SK-N-SH (cell line): ENCODE data around the gene SV2B. TPM values are rescaled to one million over a fixed set of nuclear protein-coding genes. Genes with fewer than 3 reads are reported as not detected.

ENCODE experiments used
- CTCF ChIA-PET: fragments of 300-600, 350-600 bp; formaldehyde crosslinking; extraction: SDS; loops from one replicate; lab custom pipeline; 2021; lab: Yijun Ruan, JAX
- POLR2A ChIA-PET: fragments of 350-600 bp; sonication (Branson Sonifier 250); formaldehyde crosslinking; extraction: SDS; loops from one replicate; lab custom pipeline; 2020; ENCODE audit warnings: antibody characterized with exemption, inconsistent platforms; lab: Yijun Ruan, JAX
- DNase-seq: peaks from one replicate; pipeline ENCODE4 v3.0.0; 2012
- H2AFZ ChIP-seq: fragments of 200-600 bp; sonication (generic); 2 replicates; pipeline ENCODE4 v1.8.1; 2016; ENCODE audit warnings: antibody characterized with exemption, mild to moderate bottlenecking, low read depth
- H3F3A ChIP-seq: fragments of 200-600 bp; sonication (generic); replicated peaks from 2 replicates; pipeline ENCODE3; 2016; ENCODE audit warnings: antibody characterized with exemption, mild to moderate bottlenecking; ENCODE audit not compliant: insufficient read depth
- H3K27ac ChIP-seq, 2 experiments: fragments of 200-500 bp in 1 of 2; fragments of 200-600 bp in 1 of 2; sonication (Bioruptor generic) in 1 of 2; sonication (generic), shearing (Covaris generic) in 1 of 2; 2 replicates each; pipeline versions ENCODE4 v1.5.1 to v1.6.1; 2014 to 2016; ENCODE audit warnings: low read depth in 2 of 2, inconsistent platforms in 1 of 2, low read length in 1 of 2, mild to moderate bottlenecking in 1 of 2, mixed read lengths in 1 of 2
- H3K27me3 ChIP-seq: fragments of 200-600 bp; sonication (generic), shearing (Covaris generic); 2 replicates; pipeline ENCODE4 v1.6.1; 2016; ENCODE audit warnings: mixed run types; ENCODE audit not compliant: insufficient read depth
- H3K36me3 ChIP-seq, 2 experiments: fragments of 200-500 bp in 1 of 2; fragments of 200-600 bp in 1 of 2; sonication (Bioruptor generic) in 1 of 2; sonication (generic) in 1 of 2; replicated peaks in 1 of 2; 2 replicates each; pipeline versions ENCODE3 to v1.5.1; 2014 to 2016; ENCODE audit warnings: low read length in 1 of 2, mild to moderate bottlenecking in 1 of 2; ENCODE audit not compliant: insufficient read depth in 2 of 2, control insufficient read depth in 1 of 2
- H3K4me1 ChIP-seq, 2 experiments: fragments of 200-500 bp in 1 of 2; fragments of 200-600 bp in 1 of 2; sonication (Bioruptor generic) in 1 of 2; sonication (generic), shearing (Covaris generic) in 1 of 2; 2 replicates each; pipeline versions ENCODE4 v1.5.1 to v1.6.1; 2014 to 2016; ENCODE audit warnings: low read depth in 1 of 2, low read length in 1 of 2, mixed run types in 1 of 2; ENCODE audit not compliant: insufficient read depth in 2 of 2, control insufficient read depth in 1 of 2
- H3K4me2 ChIP-seq: fragments of 200-600 bp; sonication (generic), shearing (Covaris generic); 2 replicates; pipeline ENCODE4 v1.6.1; 2017; ENCODE audit warnings: mixed run types
- H3K4me3 ChIP-seq, 2 experiments: fragments of 200-500 bp in 1 of 2; fragments of 200-600 bp in 1 of 2; sonication (Bioruptor generic) in 1 of 2; sonication (generic), shearing (Covaris generic) in 1 of 2; 2 replicates each; pipeline versions ENCODE4 v1.5.1 to v1.8.1; 2014 to 2016; ENCODE audit warnings: low read depth in 2 of 2, inconsistent platforms in 1 of 2, low read length in 1 of 2, mild to moderate bottlenecking in 1 of 2, mixed read lengths in 1 of 2, moderate library complexity in 1 of 2
- H3K79me2 ChIP-seq: fragments of 200-600 bp; sonication (generic); 2 replicates; pipeline ENCODE4 v1.8.1; 2017; ENCODE audit warnings: mild to moderate bottlenecking; ENCODE audit not compliant: insufficient read depth
- H3K9ac ChIP-seq: fragments of 200-600 bp; sonication (generic); 2 replicates; pipeline ENCODE4 v1.6.1; 2017; ENCODE audit warnings: mixed run types
- H3K9me2 ChIP-seq: fragments of 200-600 bp; sonication (generic); 2 replicates; pipeline ENCODE4 v1.6.1; 2017; ENCODE audit warnings: mixed run types
- H3K9me3 ChIP-seq: fragments of 200-600 bp; sonication (generic); 2 replicates; pipeline ENCODE4 v1.6.1; 2017; ENCODE audit warnings: mixed run types, mild to moderate bottlenecking, moderate library complexity
- H4K20me1 ChIP-seq: fragments of 200-600 bp; sonication (generic); 2 replicates; pipeline ENCODE4 v1.6.1; 2017; ENCODE audit warnings: mild to moderate bottlenecking, mixed run types; ENCODE audit not compliant: insufficient read depth
- CHD2 ChIP-seq: fragments of 150-350 bp; IDR thresholded peaks from 2 replicates; pipeline ENCODE4 v1.6.1; 2018; ENCODE audit warnings: low read length; ENCODE audit not compliant: partially characterized antibody
- ELF1 ChIP-seq: IDR thresholded peaks from 2 replicates; pipeline ENCODE4 v1.4.0; 2012
- EP300 ChIP-seq, 2 experiments: IDR thresholded peaks; 2 replicates each; pipeline versions ENCODE4 v1.4.0 to v1.6.1; 2012; ENCODE audit warnings: borderline replicate concordance in 1 of 2, low read depth in 1 of 2, low read length in 1 of 2
- FOSL2 ChIP-seq: IDR thresholded peaks from 2 replicates; pipeline ENCODE4 v1.4.0; 2012; ENCODE audit warnings: low read depth, mild to moderate bottlenecking, moderate library complexity, borderline replicate concordance
- FOXJ3 ChIP-seq: sonication (generic); formaldehyde crosslinking; IDR thresholded peaks from 2 replicates; pipeline ENCODE4 v1.5.1; 2020; ENCODE audit warnings: mild to moderate bottlenecking, missing genetic modification reagents
- GATA2 ChIP-seq: sonication (generic); formaldehyde crosslinking; IDR thresholded peaks from 2 replicates; pipeline ENCODE4 v1.5.0; 2020; ENCODE audit warnings: mild to moderate bottlenecking, missing genetic modification reagents
- MEF2A ChIP-seq: IDR thresholded peaks from 2 replicates; pipeline ENCODE4 v1.4.0; 2012; ENCODE audit warnings: low read depth, borderline replicate concordance
- TCF12 ChIP-seq: IDR thresholded peaks from 2 replicates; pipeline ENCODE4 v1.4.0; 2012
- YY1 ChIP-seq: IDR thresholded peaks from 2 replicates; pipeline ENCODE4 v1.4.0; 2012; ENCODE audit warnings: low read depth, mild to moderate bottlenecking
- WGBS: methylation state at CpG from one replicate; pipeline ENCODE4 v1.1.6; 2017; ENCODE audit warnings: low lambda C conversion rate; 5-methylcytosine and 5-hydroxymethylcytosine counted together
- polyA plus RNA-seq, 3 experiments: library from polyadenylated mRNA; depleted of rRNA; stranded (reverse); fragments of >200 nt; gene quantifications; 2 replicates each; pipeline ENCODE4 v1.2.3, GENCODE V29; 2012
- TF ChIP-seq, protein P1 (sequence below): fragments of 200-600 bp; sonication (generic); IDR thresholded peaks from 2 replicates; pipeline ENCODE4 v1.6.1; 2017; ENCODE audit warnings: antibody characterized with exemption, mild to moderate bottlenecking, moderate library complexity
- TF ChIP-seq, protein P2 (sequence below): IDR thresholded peaks from 2 replicates; pipeline ENCODE4 v1.6.1; 2012; ENCODE audit warnings: mild to moderate bottlenecking, low read depth, low read length, moderate library complexity
- TF ChIP-seq, protein P3 (sequence below): IDR thresholded peaks from 2 replicates; pipeline ENCODE4 v1.4.0; 2012; ENCODE audit warnings: low read depth

The SV2B gene
- polyA plus RNA-seq, 1 of the 3 experiments (the other 2 are of a cell fraction): not detected

GRCh38 chr15:91320101-91320500, 220.0 kb downstream of the SV2B start (continued):
- TF ChIP-seq ELF1: no peak
- no peak for TF ChIP-seq FOXJ3 (CRISPR knock-in tag)
- no peak for TF ChIP-seq MEF2A
- TF ChIP-seq, protein P1, sequence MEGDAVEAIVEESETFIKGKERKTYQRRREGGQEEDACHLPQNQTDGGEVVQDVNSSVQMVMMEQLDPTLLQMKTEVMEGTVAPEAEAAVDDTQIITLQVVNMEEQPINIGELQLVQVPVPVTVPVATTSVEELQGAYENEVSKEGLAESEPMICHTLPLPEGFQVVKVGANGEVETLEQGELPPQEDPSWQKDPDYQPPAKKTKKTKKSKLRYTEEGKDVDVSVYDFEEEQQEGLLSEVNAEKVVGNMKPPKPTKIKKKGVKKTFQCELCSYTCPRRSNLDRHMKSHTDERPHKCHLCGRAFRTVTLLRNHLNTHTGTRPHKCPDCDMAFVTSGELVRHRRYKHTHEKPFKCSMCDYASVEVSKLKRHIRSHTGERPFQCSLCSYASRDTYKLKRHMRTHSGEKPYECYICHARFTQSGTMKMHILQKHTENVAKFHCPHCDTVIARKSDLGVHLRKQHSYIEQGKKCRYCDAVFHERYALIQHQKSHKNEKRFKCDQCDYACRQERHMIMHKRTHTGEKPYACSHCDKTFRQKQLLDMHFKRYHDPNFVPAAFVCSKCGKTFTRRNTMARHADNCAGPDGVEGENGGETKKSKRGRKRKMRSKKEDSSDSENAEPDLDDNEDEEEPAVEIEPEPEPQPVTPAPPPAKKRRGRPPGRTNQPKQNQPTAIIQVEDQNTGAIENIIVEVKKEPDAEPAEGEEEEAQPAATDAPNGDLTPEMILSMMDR: no peak
- no peak for TF ChIP-seq TCF12
- no peak for TF ChIP-seq YY1

- CTCF ChIA-PET: interaction anchor here (1.1 kb wide), 1 partner anchor 9 kb away, joined by 3 read pairs; no protein-coding TSS in a partner anchor
- H2AFZ ChIP-seq: no peak overlapping the region
- POLR2A ChIA-PET: no interaction called here
- no peak overlapping the region for H3K9ac ChIP-seq
- H3K27ac ChIP-seq: no peak overlapping the region
- no peaks in the 10 kb centered on the region for H3K9me3 ChIP-seq
- H3K79me2 ChIP-seq: no peaks in the 10 kb centered on the region
- no peaks in the 10 kb centered on the region for H3K27me3 ChIP-seq
- H4K20me1 ChIP-seq: no peaks in the 10 kb centered on the region
- H3F3A ChIP-seq: no peaks in the 10 kb centered on the region
- DNase-seq: no peak
- H3K9me2 ChIP-seq: no peaks in the 10 kb centered on the region
- H3K4me3 ChIP-seq: no peak overlapping the region
- no peak overlapping the region for H3K4me2 ChIP-seq
- H3K4me1 ChIP-seq: peaks cover 0 to 8% of the 10 kb centered on the region in 2 experiments; a peak in 1 of 4 replicates
- WGBS: 48% methylated on average over 1 of the region's 1 CpG
- H3K36me3 ChIP-seq: no peaks in the 10 kb centered on the region
- TF ChIP-seq GATA2 (no peak), FOSL2 (no peak), EP300 (IDR thresholded peaks at IDR 0.05; ENCODE audit: borderline replicate concordance in 1 of 2, low read depth in 1 of 2, low read length in 1 of 2) (no peak), CHD2 (no peak)
- TF ChIP-seq, protein P2, sequence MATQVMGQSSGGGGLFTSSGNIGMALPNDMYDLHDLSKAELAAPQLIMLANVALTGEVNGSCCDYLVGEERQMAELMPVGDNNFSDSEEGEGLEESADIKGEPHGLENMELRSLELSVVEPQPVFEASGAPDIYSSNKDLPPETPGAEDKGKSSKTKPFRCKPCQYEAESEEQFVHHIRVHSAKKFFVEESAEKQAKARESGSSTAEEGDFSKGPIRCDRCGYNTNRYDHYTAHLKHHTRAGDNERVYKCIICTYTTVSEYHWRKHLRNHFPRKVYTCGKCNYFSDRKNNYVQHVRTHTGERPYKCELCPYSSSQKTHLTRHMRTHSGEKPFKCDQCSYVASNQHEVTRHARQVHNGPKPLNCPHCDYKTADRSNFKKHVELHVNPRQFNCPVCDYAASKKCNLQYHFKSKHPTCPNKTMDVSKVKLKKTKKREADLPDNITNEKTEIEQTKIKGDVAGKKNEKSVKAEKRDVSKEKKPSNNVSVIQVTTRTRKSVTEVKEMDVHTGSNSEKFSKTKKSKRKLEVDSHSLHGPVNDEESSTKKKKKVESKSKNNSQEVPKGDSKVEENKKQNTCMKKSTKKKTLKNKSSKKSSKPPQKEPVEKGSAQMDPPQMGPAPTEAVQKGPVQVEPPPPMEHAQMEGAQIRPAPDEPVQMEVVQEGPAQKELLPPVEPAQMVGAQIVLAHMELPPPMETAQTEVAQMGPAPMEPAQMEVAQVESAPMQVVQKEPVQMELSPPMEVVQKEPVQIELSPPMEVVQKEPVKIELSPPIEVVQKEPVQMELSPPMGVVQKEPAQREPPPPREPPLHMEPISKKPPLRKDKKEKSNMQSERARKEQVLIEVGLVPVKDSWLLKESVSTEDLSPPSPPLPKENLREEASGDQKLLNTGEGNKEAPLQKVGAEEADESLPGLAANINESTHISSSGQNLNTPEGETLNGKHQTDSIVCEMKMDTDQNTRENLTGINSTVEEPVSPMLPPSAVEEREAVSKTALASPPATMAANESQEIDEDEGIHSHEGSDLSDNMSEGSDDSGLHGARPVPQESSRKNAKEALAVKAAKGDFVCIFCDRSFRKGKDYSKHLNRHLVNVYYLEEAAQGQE: no peak
- TF ChIP-seq, protein P3, sequence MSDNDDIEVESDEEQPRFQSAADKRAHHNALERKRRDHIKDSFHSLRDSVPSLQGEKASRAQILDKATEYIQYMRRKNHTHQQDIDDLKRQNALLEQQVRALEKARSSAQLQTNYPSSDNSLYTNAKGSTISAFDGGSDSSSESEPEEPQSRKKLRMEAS: no peak
Observed at GRCh38 chr15:91329914-91330313, 229.9 kb downstream of the SV2B start.
